ENCODE data around the gene RAPGEF3.

RAPGEF3 gene

GRCh38 chr12:47687636-47688035, 71.0 kb downstream of the RAPGEF3 start:
- Histone ChIP-seq H3K36me3 (ENCODE audit: control insufficient read depth in 5 of 5, insufficient read depth in 5 of 5, low read length in 5 of 5) (peaks cover 2 to 23% (median 13%) of the 10 kb centered on the region in 5 donors), H3K4me3 (ENCODE audit: low read depth in 1 of 5, low read length in 5 of 5) (no peak overlapping the region), H3K4me1 (ENCODE audit: control insufficient read depth in 5 of 5, insufficient read depth in 5 of 5, low read length in 5 of 5) (no peaks in the 10 kb centered on the region), H3K9ac (ENCODE audit: low read length in 5 of 5) (no peak overlapping the region), H3K27ac (ENCODE audit: low read depth, low read length) (no peak overlapping the region), H3K27me3 (ENCODE audit: control insufficient read depth in 5 of 5, insufficient read depth in 4 of 5, low read length in 5 of 5) (no peaks in the 10 kb centered on the region), H3K9me3 (ENCODE audit: control insufficient read depth in 5 of 5, low read length in 5 of 5) (no peaks in the 10 kb centered on the region)

GRCh38 chr12:47686645-47687240, 71.9 kb downstream of the RAPGEF3 start:
- Histone ChIP-seq H3K27ac (ENCODE audit: low read depth, low read length) (no peak overlapping the region), H3K4me3 (ENCODE audit: low read depth in 1 of 5, low read length in 5 of 5) (no peak overlapping the region), H3K27me3 (ENCODE audit: control insufficient read depth in 5 of 5, insufficient read depth in 4 of 5, low read length in 5 of 5) (no peaks in the 10 kb centered on the region), H3K9ac (ENCODE audit: low read length in 5 of 5) (no peak overlapping the region), H3K4me1 (ENCODE audit: control insufficient read depth in 5 of 5, insufficient read depth in 5 of 5, low read length in 5 of 5) (no peaks in the 10 kb centered on the region), H3K36me3 (ENCODE audit: control insufficient read depth in 5 of 5, insufficient read depth in 5 of 5, low read length in 5 of 5) (peaks cover 2 to 16% (median 13%) of the 10 kb centered on the region in 5 donors), H3K9me3 (ENCODE audit: control insufficient read depth in 5 of 5, low read length in 5 of 5) (no peaks in the 10 kb centered on the region)
